Stimulated activated CD8-positive, alpha-beta memory T cell treated with anti-CD3 and anti-CD28 coated beads, Interleukin-15, amount 100 ng/mL, for 4 hours (primary cell): Measurements from ENCODE around the gene SLC7A8.

ENCODE experiments used
- DNase-seq, 2 donors: peaks; one replicate each; pipeline ENCODE4 v3.0.0-alpha.2; 2020; ENCODE audit warnings: low read depth in 2 of 2

SLC7A8 gene

DNA sequence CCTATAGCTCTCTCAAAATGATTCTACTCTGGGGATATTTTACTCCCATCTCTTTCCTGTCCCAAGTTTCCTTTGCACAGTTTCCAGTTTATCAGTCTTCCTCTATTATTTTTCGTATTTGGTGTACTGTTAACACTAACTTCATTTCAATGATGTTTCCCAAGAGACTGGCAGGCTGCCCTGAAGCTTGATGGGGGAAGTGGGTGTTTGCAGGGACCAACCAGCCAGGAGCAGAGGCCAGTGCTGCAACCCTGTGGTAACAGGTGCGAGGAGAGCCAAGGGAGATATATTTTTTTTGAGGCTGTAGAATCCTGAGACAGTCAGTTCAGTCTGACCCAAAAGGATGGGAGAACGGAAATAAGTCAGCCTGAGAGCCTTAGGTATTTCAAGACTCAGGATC, 52.6 kb downstream of the SLC7A8 start:
- no peak for DNase-seq

DNA sequence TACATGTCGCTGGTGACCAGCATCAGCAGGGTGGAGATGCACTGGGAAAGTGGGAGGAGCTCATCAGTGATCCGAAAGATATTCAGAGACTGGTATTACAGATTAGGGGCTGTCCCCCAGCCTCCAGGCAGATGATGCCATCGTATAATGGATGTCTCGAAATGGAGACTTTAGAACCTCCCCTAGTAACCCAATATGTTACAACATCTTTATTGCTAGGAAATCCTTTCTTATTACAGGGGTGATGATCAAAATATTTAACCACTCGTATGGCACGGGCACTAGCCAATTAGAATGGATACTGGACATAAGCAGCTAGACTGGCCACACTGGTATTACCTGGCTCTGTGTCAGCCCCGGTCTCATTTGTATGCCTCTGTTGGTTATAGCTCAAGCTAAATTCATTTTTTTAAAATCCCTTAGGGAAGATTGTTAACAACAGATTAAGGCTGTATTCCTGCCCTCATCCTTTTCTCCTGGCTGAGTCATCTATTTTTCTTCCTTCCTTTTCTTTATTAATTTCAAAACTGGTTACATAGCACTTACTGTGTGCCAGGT, 53.6 kb downstream of the SLC7A8 start:
- DNase-seq, result no peak

- DNase-seq, result no peak
Measured at GRCh38 chr14:23128969-23129758, 54.3 kb downstream of the SLC7A8 start.

- no peak for DNase-seq
Measured at GRCh38 chr14:23127861-23128260, 55.6 kb downstream of the SLC7A8 start.

DNA sequence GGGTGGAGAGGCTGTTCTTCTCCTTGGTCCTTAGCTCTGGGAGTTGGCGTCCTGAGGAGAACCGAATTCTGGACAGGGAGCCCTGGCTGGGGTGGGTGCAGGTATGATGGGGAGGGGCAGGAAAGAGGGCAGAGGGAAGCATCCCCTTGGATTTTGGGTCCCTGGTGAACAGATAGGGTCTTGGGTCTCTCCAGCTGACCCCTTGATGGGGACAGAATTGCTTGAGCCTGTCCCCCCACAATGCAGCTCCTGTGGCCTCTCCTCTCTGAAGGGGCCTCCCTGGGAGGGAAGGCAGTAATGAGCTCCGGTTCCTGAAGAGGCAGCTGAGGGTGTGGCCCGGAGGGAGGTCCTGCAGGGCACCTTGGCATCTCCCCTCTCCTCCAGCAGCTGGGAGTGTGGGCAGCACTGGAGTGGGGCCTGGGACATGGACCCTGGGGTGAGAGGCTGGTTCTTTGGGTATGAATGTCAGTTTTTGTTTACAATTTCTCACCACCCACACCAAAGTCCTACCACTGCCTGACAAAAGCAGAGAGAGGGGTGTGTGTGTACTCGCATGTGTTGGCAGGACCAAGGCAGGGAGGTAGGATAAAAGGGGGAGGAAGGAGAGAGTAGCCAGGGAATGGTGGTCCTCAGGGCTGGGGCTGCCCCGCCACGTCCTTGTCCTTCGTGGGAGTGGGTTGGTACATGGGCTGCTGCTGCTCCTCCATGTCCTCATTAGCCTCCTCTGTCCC, 56.7 kb downstream of the SLC7A8 start:
- no peak for DNase-seq

DNA sequence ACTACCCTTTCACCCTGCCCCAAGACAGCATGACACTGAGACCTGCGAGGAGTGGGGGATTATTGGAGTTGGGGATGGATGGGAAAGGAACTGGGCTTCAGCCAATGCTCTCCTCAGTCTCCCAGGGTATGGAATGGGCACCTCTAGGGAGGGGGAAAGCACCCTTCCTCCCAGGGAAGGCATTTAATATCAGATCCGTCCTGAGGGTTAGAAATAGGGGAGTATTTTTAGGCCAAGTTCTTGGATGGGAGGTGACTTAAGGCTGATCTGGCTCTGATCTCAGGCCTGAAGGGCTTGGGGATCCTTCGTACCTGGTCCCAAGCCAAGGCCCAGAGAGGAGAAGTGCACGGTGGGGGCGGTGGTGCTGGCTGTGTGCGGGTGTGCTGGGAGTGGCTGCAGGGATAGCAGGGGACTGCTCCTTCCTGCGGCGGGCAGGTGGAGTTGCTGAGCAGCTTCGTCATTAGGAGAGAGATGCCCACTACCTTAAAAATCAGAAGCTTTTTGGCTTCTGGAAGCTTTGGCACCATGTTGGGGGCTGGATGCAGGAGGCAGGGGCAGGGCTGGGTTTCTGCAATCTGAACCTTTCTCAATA, 57.4 kb downstream of the SLC7A8 start:
- DNase-seq, result no peak

DNA sequence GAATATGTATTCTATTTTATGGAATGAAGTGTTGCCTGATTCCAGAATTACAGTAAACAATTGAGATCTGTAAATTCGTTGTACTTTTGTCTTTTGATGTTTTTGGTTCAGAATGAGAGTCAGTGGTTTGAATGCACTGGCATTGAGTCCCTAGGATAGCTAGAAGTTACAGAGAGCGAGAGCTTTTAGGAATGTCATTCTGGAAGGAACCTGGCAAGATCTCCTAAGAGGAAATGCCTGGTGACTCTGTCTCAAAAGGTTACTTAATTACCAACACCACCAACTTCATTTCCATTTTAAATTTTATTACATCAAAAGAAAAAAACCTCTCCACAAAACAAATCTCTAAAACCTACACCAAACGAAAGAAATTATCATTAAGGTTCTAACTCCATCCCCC, 58.4 kb downstream of the SLC7A8 start:
- no peak for DNase-seq

GRCh38 chr14:23124337-23124954, 59.0 kb downstream of the SLC7A8 start:
- DNase-seq, result no peak

- DNase-seq, result no peak
Measured at GRCh38 chr14:23123419-23123818, 60.0 kb downstream of the SLC7A8 start.

DNA sequence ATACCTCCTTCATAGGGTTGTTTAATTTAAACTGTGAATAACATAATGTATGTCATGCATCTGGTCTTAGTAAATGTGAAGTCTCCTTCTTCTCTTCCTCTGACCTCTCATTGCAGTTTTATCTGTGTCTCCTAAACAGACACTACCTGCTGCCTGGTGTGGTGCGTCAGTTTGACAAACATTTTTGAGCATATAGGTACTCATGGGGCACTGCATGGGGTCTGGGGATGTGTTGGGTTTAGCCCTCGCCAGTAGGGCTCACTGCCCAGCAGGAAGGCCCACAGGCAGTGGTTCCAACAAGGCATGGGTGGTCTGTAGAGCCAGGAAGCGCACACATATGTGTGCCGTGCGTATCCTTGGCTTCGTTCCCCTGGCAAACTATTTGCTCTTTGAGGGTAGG, 61.4 kb downstream of the SLC7A8 start:
- no peak for DNase-seq

- no peak for DNase-seq
Measured at GRCh38 chr14:23121361-23121771, 62.1 kb downstream of the SLC7A8 start.

DNA sequence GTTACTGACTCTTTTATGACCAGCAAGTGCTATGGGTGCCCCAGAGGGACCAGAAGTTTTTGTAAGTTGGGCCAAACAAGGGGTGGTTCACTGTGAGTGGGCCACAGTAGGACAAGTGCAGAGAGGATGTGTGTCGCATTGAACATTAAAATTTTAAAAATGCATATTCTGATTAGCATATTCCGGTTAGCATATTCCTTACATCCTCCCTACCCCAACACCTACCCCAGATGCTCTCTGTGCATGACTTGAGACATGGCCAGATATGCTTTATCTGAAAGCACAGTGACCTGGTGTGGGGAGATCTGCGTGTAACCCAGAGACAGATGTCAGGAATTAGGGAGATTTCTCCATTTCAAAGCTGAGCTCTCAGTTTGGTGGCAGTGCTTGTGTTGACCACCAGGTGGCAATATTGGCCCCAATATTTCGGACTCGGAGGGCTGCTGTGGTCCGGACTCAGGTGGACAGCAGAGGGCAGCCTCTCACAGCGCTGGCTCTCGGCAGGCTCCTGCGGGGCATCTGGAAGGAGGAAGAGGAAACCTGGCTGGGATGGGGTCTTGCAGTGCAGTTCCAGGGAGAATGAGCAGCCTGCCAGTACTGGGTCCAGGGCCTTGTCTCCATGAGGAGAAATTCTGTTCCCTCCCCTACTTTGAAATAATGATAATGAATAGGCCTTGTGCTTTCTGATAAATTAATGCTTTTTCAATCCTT, 62.8 kb downstream of the SLC7A8 start:
- peak; percentile 51 to 52 for DNase-seq

DNA sequence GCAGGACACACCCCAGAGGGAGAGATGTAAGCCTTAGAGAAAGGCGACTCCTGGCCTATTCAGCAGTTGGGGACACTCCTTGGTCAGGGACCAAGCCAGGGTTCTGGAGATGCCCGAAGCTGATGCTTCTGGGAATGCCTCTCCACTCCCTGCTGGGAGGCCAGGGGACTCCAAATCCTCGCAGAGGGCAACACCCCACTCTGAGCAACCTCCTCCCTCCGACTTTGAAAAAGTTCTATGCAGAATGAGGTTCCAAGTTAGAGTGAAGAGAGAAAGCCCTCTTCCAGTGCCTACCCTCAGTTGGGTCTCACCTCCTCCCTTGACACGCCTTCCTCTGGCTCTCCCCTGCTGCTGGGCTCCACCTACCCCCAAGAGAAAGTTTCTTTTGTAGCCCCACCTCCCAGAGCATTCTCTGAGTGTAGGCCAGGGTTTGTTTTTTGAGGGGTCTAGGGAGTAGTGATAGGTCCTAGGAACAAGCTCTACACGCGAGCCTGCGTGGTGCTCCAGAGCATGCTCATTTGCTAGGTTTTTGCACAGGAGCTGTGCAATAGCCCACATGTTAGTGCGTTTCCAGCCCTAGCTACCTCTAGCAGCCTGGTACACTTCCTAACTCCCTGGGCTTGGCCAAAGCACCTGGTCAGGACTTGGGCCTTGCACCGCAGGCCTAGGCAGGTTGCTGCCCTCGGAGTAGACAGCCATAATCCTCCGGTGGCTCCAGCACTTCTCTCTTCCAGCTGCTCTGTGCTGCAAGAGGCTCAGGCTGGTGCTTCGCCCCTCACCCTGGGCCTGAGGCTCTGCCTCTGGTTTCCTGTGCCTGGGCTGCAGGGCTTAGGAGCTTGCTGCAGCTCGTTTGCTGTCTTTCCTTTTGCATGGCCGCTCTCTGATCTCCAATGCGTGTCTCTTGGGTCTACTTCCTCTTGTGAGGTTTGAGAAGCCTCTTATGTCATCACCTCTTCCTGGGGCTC, 63.8 kb downstream of the SLC7A8 start:
- no peak for DNase-seq

GRCh38 chr14:23118506-23119362, 64.7 kb downstream of the SLC7A8 start, which contains the start of gene CEBPE:
CEBPE (minus strand) TSS chr14:23119255; CDS start chr14:23119091, 164 bp downstream.
- DNase-seq, result no peak

DNA sequence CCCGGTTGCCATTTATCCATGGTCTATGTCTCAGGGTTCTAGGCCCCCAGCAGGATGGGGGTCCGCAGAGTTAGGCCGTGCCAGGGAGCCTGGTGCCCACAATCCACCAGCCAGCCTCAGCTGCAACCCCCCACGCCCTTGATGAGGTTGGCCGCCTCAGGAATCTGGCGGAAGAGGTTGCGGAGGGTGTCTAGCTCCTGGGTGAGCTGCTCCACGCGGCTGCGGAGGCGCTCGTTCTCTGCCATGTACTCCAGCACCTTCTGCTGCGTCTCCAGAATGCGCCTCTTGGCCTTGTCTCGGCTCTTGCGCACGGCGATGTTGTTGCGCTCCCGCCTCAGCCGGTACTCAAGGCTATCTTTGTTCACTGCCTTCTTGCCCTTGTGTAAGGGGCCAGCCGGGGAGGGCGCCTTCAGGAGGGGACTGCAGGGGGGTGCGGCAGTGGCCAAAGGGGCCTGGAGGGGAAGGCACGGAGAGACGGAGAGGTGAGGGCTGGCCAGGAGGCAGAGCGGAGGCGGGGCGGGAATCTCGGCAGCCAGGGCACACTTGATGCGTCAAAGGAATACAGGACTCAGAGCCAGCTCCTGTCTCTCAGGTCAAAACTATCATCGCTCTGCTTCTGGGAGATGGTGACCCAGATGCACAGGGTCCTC, 66.0 kb downstream of the SLC7A8 start:
- DNase-seq, result no peak

GRCh38 chr14:23115918-23116317, 67.5 kb downstream of the SLC7A8 start:
- no peak for DNase-seq

- no peak for DNase-seq
Measured at GRCh38 chr14:23115039-23115731, 68.3 kb downstream of the SLC7A8 start.

- no peak for DNase-seq
Measured at GRCh38 chr14:23114669-23115038, 68.8 kb downstream of the SLC7A8 start.
